Mucosa of rectum (tissue), 2 donors: ENCODE results near the gene METTL22.

ENCODE experiments used
- H3K27ac ChIP-seq, 2 donors: one replicate each; pipeline ENCODE4 v1.7.0; 2013; ENCODE audit warnings: inconsistent platforms in 2 of 2, low read depth in 2 of 2, low read length in 2 of 2
- H3K27me3 ChIP-seq, 2 donors: one replicate each; pipeline ENCODE4 v1.7.0; 2013; ENCODE audit warnings: low read length in 2 of 2; ENCODE audit not compliant: control insufficient read depth in 2 of 2, insufficient read depth in 2 of 2
- H3K36me3 ChIP-seq, 2 donors: one replicate each; pipeline ENCODE4 v1.7.0; 2013; ENCODE audit warnings: low read length in 2 of 2; ENCODE audit not compliant: control insufficient read depth in 2 of 2, insufficient read depth in 2 of 2
- H3K4me1 ChIP-seq, 2 donors: one replicate each; pipeline ENCODE4 v1.7.0; 2013; ENCODE audit warnings: low read length in 2 of 2, mild to moderate bottlenecking in 1 of 2; ENCODE audit not compliant: control insufficient read depth in 2 of 2, insufficient read depth in 2 of 2
- H3K4me3 ChIP-seq, 2 donors: one replicate each; pipeline ENCODE4 v1.7.0; 2013; ENCODE audit warnings: low read length in 2 of 2
- H3K9ac ChIP-seq, 2 donors: one replicate each; pipeline ENCODE4 v1.7.0; 2013; ENCODE audit warnings: low read length in 2 of 2, low read depth in 1 of 2, mild to moderate bottlenecking in 1 of 2
- H3K9me3 ChIP-seq, 2 donors: one replicate each; pipeline ENCODE4 v1.7.0; 2013; ENCODE audit warnings: low read length in 2 of 2; ENCODE audit not compliant: control insufficient read depth in 2 of 2
- donor health status: healthy.
- donor health status: Normal muscosa, but diverticular disease.

Gene METTL22

GRCh38 chr16:8686879-8687278 is 65.4 kb downstream of the METTL22 start:
- no peaks in the 10 kb centered on the region for H3K27me3 ChIP-seq
- no peak overlapping the region for H3K9ac ChIP-seq
- no peak overlapping the region for H3K27ac ChIP-seq
- no peak overlapping the region for H3K4me3 ChIP-seq
- peaks cover 0 to 3% of the 10 kb centered on the region in 2 donors for H3K4me1 ChIP-seq
- H3K36me3 ChIP-seq, result peaks cover 0 to 2% of the 10 kb centered on the region in 2 donors
- H3K9me3 ChIP-seq, result peaks cover 7 to 9% of the 10 kb centered on the region in 2 donors

GRCh38 chr16:8689686-8690085 is 68.2 kb downstream of the METTL22 start:
- H3K36me3 ChIP-seq, result peaks cover 0 to 2% of the 10 kb centered on the region in 2 donors
- no peak overlapping the region for H3K27ac ChIP-seq
- H3K27me3 ChIP-seq, result no peaks in the 10 kb centered on the region
- no peak overlapping the region for H3K9ac ChIP-seq
- peaks cover 0 to 3% of the 10 kb centered on the region in 2 donors for H3K4me1 ChIP-seq
- H3K4me3 ChIP-seq, result no peak overlapping the region
- H3K9me3 ChIP-seq, result peaks cover 7 to 9% of the 10 kb centered on the region in 2 donors

- Histone ChIP-seq H3K27me3 (no peaks in the 10 kb centered on the region), H3K4me3 (no peak overlapping the region), H3K9me3 (peaks cover 7 to 9% of the 10 kb centered on the region in 2 donors), H3K9ac (no peak overlapping the region), H3K27ac (no peak overlapping the region), H3K36me3 (peaks cover 0 to 2% of the 10 kb centered on the region in 2 donors), H3K4me1 (peaks cover 0 to 3% of the 10 kb centered on the region in 2 donors)
Observed at GRCh38 chr16:8691728-8692127, 70.2 kb downstream of the METTL22 start.

- H3K27me3 ChIP-seq, result no peaks in the 10 kb centered on the region
- no peaks in the 10 kb centered on the region for H3K4me1 ChIP-seq
- no peak overlapping the region for H3K27ac ChIP-seq
Observed at GRCh38 chr16:8694795-8695728, 73.6 kb downstream of the METTL22 start.

GRCh38 chr16:8696880-8697279 is 75.4 kb downstream of the METTL22 start:
- no peaks in the 10 kb centered on the region for H3K4me1 ChIP-seq
- no peaks in the 10 kb centered on the region for H3K36me3 ChIP-seq
- no peaks in the 10 kb centered on the region for H3K27me3 ChIP-seq
- H3K9me3 ChIP-seq, result no peaks in the 10 kb centered on the region
- H3K9ac ChIP-seq, result no peak overlapping the region
- no peak overlapping the region for H3K27ac ChIP-seq
- H3K4me3 ChIP-seq, result no peak overlapping the region

More at GRCh38 chr16:8694795-8695728, 73.6 kb downstream of the METTL22 start:
- Histone ChIP-seq H3K9me3 (no peaks in the 10 kb centered on the region), H3K9ac (no peak overlapping the region), H3K4me3 (no peak overlapping the region), H3K36me3 (no peaks in the 10 kb centered on the region)

GRCh38 chr16:8697965-8698364 is 76.5 kb downstream of the METTL22 start:
- H3K27ac ChIP-seq, result no peak overlapping the region
- no peaks in the 10 kb centered on the region for H3K9me3 ChIP-seq
- no peaks in the 10 kb centered on the region for H3K36me3 ChIP-seq
- H3K4me3 ChIP-seq, result no peak overlapping the region
- no peaks in the 10 kb centered on the region for H3K4me1 ChIP-seq
- H3K9ac ChIP-seq, result no peak overlapping the region
- no peaks in the 10 kb centered on the region for H3K27me3 ChIP-seq
